Tibial nerve (tissue), 3 donors: ENCODE measurements around the gene NXPH1.

Experiments used
- POLR2A ChIP-seq, 2 donors: fragments of 450-650 bp; IDR thresholded peaks; one replicate each; pipeline ENCODE4 v1.6.1; 2017; ENCODE audit warnings: antibody characterized with exemption in 2 of 2, mild to moderate bottlenecking in 2 of 2, moderate library complexity in 2 of 2
- TF ChIP-seq, protein P1 (sequence below), 5 experiments: fragments of 200-600 bp in 3 of 5; fragments of 450-650 bp in 2 of 5; sonication (generic) in 3 of 5; IDR thresholded peaks; one replicate each; pipeline ENCODE4 v1.5.1; 2016 to 2019; ENCODE audit warnings: antibody characterized with exemption in 5 of 5, mild to moderate bottlenecking in 3 of 5, moderate library complexity in 2 of 5

- TF ChIP-seq, protein P1, sequence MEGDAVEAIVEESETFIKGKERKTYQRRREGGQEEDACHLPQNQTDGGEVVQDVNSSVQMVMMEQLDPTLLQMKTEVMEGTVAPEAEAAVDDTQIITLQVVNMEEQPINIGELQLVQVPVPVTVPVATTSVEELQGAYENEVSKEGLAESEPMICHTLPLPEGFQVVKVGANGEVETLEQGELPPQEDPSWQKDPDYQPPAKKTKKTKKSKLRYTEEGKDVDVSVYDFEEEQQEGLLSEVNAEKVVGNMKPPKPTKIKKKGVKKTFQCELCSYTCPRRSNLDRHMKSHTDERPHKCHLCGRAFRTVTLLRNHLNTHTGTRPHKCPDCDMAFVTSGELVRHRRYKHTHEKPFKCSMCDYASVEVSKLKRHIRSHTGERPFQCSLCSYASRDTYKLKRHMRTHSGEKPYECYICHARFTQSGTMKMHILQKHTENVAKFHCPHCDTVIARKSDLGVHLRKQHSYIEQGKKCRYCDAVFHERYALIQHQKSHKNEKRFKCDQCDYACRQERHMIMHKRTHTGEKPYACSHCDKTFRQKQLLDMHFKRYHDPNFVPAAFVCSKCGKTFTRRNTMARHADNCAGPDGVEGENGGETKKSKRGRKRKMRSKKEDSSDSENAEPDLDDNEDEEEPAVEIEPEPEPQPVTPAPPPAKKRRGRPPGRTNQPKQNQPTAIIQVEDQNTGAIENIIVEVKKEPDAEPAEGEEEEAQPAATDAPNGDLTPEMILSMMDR (IDR thresholded peaks at IDR 0.05): no peak
- TF ChIP-seq POLR2A (IDR thresholded peaks at IDR 0.05): no peak
Observed at GRCh38 chr7:8509621-8510020, 76.2 kb downstream of the NXPH1 start.
